Tongue (tissue), 2 donors: ENCODE results near the gene DGKH. TPM values are rescaled to one million over a fixed set of nuclear protein-coding genes. Genes with fewer than 3 reads are reported as not detected.

Source experiments
- DNase-seq: peaks from one replicate; pipeline ENCODE4 v3.0.0-alpha.2; 2015
- total RNA-seq: library from RNA; depleted of rRNA; stranded (reverse); fragments of >200 nt; gene quantifications from one replicate; pipeline ENCODE4 v1.2.3, GENCODE V29; 2014

The DGKH gene
- total RNA-seq, 1 donor from 2014 or later = 18.4 TPM

GRCh38 chr13:42239161-42239560, 190.7 kb downstream of the DGKH start:
- peak; percentile 31 for DNase-seq

- no peak for DNase-seq
Measured at GRCh38 chr13:42239644-42240043, 191.2 kb downstream of the DGKH start.

GRCh38 chr13:42246541-42246940, 198.1 kb downstream of the DGKH start:
- no peak for DNase-seq

DNA sequence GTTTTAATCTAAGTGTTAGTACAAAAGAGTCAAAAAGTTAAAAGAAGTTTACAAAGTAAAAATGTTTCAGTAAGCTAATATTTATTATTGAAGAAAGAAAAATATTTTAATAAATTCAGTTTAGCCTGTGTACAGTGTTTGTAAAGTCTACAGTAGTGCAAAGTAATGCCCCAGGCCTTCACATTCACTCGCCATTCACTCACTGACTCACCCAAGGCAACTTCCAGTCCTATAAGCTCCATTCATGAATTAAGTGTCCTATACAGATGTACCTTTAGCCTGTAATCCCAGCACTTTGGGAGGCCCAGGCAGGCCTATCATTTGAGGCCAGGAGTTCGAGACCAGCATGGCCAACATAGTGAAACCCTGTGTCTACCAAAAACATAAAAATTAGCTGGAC, 199.4 kb downstream of the DGKH start:
- no peak for DNase-seq

- DNase-seq = no peak
Measured at GRCh38 chr13:42255886-42256285, 207.4 kb downstream of the DGKH start.

- peak; percentile 17 for DNase-seq
Measured at GRCh38 chr13:42258747-42259146, 210.3 kb downstream of the DGKH start.

DNA sequence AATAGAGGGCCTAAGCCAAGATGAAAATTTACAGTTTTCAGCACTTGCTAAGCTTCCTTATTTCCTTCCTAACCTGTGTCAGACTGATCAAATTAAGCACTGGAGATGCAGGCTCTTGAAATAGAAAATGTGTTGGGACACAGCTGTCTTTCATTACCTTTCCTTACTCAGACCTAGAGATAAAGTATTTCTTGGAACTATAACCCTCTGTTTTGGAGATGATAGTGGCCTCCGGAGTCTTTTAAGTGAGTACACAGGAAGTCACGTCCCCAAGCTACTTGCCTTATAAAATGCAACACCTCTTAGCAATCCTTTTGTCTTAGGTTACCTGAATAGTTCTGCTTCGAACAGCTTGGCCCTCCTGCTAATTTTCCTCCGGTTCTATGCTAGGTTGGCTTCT, 211.1 kb downstream of the DGKH start:
- DNase-seq = no peak

DNA sequence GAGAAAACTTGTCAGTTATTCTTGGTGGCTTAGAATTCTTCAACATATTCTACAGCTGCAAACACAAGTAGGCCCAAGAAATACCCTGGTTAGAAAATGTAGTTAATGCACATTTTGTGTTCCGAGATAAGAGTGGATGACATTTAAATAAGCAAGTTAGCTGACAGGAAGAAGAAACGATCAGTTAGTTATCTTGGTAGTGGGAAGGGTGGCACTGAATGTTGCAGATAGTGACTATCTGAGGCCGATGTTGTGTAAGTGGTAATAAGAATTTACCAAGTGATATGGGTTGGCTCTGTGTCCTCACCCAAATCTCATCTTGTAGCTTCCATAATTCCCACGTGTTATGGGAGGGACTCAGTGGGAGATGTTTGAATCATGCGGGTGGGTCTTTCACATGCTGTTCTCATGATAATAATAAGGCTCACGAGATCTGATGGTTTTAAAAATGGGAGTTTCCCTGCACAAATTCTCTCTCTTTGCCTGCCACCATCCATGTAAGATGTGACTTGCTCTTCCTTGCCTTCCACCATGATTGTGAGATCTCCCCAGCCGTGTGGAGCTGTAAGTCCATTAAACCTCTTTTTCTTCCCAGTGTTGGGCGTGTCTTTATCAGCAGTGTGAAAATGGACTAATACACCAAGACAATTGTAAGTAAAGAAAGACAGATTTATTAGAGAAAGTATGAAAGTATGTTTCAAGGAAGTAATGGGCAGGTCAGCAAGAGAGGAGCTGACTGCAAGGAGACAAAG, 212.6 kb downstream of the DGKH start:
- DNase-seq = no peak

- DNase-seq = peak; percentile 76
Measured at GRCh38 chr13:42266473-42266872, 218.0 kb downstream of the DGKH start.

DNA sequence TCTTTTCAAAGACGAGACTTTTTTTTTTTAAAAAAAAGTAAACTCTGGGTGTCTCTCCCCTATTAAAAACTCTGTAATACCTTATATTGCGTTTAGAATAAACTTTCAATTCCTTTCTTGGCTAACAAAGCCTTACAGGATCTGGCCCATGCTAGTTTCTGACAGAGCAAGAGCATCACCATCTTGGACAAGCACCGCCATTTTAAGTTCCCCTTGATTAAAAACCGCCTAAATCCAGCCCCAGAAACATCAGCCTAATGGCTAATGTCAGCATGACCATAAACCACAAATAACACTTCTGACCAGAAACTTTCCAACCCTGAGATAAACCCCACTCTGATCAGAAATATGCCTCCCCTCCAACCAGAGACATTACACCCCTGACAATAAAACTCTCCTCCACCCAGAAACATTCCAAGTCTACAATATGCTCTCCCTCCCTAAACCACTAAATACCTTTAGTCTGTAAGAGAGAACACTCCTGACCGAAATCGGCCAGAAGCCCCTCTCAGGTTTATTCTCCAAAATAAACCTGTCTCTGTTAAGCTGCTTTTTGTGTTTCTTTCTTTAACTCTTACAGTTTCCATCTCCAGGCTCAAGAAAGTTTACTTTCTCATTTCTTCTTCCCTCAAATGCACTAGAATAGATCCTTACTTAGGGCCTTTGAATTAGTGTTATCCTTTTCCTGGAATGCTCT, 221.9 kb downstream of the DGKH start:
- no peak for DNase-seq

DNA sequence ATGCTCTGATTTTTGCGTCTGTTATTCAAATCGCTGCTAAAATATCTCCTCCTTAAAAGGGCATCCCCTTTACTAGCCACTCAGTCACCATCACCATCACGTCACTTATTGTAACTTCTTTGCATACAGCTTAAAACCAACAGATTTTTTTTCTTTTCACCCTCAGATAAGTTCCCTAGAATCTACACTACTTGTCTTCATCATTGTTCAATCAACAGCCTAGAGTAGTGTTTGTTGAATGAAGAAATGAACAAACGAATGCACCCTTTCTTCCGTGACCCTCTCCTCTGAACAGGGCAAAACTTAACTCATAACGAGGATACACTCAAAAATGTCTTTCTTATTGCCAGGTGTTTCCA, 222.4 kb downstream of the DGKH start:
- no peak for DNase-seq

- peak; percentile 98 for DNase-seq
Measured at GRCh38 chr13:42271337-42272114, 223.1 kb downstream of the DGKH start.

DNA sequence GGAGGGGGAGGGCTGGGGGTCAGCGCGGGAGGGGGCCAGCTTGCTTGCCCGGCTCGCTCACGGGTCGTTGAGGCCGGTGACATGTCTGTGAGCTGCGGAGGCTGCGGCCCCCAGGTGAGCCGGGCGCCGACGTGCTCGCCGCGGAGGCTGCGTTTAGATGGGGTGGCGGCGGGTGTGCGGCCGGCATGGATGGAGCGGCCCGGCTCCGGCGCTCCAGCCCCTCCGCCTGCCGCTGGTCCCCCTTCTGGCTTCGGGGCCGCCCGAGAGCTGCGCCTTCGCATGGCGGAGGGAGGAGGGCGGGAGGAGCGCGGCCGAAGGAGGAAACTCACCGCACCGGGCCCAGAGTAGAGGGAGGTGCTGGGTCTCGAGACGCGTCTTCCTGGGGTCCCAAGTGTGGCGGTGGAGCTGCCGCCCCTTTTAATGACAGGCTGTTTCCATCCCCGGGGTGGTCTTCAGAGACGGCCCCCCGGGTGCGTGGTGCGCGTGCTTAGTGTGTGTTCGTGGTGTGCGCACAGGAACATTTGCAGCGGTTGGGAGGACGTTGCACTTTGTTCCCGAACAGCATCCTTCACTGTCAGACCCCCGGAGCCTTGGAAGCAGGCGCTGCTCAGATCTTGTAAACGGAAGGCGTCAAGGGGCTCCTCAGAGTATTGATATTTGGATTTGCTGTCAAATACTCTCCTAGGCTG, 223.8 kb downstream of the DGKH start, which contains the start of gene AKAP11:
AKAP11 (plus strand) TSS at position 38 of the 689 bp plus-strand sequence. CDS start 14,197 bp downstream, outside the sequence.
- DNase-seq = peak; percentile 83

- DNase-seq = no peak
Measured at GRCh38 chr13:42272804-42273175, 224.3 kb downstream of the DGKH start.

DNA sequence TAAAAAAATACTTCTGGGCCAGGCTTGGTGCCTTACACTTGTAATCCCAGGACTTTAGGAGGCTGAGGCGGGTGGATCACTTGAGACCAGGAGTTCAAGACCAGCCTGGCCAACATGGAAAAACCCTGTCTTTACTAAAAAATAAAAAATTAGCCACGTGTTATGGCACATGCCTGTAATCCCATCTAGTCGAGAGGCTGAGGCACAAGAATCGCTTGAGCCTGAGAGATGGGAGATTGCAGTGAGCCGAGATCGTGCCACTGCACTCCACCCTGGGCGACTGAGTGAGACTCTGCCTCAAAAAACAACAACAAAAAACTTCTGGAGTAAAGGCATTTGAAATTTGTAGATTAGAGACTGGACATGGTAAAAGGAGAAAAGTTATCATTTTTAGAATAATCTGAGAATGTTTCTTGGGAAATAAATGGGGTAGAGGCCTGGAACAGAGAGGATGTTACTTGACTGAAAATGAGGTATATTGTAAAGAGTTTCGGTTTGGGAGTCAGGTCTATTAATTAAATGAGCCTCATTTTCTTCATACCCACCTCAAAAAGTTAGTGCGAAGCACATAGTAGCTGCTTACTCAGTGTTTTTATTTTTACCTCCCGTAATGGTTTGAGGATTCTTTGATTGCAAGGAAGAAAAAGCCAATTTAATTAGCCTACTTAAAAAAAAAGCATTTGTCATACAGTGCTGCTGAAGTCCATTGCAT, 226.1 kb downstream of the DGKH start:
- DNase-seq = no peak

- DNase-seq = no peak
Measured at GRCh38 chr13:42275098-42275471, 226.6 kb downstream of the DGKH start.

GRCh38 chr13:42275506-42275905, 227.1 kb downstream of the DGKH start:
- DNase-seq = no peak

DNA sequence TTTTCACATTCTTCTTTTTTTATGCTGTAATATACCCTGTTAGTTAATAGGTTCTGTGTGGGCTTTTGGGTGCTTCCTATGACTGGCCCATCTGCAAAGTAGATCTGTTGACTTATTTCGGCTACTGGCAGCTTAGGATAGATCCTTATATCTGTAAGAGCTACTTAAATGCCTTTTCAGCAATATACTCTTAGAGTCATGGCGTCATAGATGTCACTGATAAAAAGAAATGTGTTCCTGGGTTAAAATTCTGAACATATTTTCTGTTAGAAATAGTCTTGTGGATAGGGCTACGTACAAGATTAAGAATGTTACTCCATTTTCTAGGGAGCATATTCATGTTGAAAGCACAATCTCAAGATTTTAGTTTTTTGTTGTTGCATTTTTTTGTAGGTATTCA, 228.2 kb downstream of the DGKH start:
- no peak for DNase-seq

DNA sequence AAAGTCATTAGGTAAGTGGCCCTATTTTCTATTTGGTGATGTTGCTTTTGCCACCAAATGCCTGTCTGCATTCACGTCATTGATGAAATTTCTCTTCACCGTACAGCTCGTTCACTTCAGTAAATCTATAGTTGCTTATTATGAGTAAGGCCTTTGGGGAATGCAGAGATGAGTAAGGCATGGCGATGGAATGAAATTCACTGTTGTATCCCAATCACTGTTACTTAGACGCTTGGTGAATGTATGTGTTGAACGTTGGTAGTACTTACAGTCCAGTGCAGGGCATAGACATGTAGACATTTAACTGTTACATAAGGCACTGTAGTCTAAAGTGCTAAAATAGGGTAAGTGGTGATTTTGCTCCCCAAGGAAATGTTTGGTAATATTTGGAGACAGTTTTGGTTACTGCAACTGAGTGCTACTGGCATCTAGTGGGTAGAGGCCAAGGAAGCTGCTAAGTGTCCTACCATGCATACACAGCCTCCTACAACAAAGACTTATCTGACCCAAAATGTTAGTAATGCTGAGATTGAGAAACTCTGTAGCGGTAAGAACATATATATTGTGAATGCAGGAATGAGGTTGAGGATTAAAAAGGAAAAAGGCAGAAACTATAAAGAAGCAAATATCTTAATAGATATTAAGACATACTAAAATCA, 229.3 kb downstream of the DGKH start:
- DNase-seq = no peak

GRCh38 chr13:42279080-42279479, 230.6 kb downstream of the DGKH start:
- DNase-seq = no peak

DNA sequence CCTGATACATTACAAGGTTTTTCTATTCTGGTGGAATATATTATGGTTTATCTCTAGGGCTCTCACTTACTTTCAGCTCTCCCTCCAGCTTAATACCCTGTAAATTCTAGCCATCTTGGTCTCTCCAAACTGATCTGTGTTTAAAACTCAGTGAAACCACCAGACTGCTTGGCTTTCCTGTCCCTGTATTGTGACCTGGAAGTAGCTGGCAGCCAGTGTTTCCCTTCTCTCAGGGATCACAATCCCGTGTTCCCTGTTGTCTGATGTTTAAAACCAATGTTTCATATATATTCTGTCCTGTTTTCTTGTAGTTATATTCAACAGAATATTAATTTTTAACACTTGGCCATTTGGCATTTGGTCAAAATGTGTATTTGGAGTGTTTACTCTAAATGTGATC, 231.5 kb downstream of the DGKH start:
- DNase-seq = no peak
